Stimulated activated CD4-positive, alpha-beta T cell treated with anti-CD3 and anti-CD28 coated beads, Interleukin-15, amount 100 ng/mL, for 1 hour (primary cell): ENCODE measurements around the gene LMX1A.

Experiments
- DNase-seq, 2 donors: peaks; one replicate each; pipeline ENCODE4 v3.0.0-alpha.2; 2020; ENCODE audit warnings: low read depth in 1 of 2, low spot score in 1 of 2

The LMX1A gene

GRCh38 chr1:165276314-165276713 is 80.2 kb downstream of the LMX1A start:
- DNase-seq: no peak

DNA sequence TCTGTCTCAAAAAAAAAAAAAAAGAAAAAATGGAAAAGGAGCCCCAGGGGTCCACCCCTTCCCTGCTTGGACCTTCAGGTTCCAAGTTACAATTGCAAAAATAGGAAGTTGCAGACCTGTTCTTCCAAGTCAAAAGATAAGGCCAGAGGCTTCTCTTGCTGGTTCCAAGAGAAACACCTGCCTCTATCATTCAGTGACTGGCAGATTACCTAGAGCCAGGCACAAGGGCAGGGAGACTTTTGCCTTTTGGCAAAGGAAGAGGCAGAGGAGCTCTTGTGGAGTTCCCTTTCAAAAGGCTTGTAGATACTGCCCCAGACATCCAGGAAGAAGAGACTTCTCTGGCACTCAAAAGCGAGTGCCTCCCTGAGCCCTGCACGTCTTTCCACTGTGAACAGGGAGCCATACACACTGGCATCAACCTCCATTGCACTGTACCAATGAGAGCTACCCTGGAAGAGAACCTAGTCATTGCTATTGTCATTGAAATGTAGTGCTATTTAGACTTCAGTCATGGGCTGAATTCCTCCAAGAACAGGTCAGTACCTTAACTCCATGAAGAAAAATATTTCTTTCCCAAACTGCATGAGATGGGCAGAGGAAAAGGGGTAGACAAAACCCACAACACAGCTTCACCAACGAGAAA is 91.2 kb downstream of the LMX1A start:
- no peak for DNase-seq

DNA sequence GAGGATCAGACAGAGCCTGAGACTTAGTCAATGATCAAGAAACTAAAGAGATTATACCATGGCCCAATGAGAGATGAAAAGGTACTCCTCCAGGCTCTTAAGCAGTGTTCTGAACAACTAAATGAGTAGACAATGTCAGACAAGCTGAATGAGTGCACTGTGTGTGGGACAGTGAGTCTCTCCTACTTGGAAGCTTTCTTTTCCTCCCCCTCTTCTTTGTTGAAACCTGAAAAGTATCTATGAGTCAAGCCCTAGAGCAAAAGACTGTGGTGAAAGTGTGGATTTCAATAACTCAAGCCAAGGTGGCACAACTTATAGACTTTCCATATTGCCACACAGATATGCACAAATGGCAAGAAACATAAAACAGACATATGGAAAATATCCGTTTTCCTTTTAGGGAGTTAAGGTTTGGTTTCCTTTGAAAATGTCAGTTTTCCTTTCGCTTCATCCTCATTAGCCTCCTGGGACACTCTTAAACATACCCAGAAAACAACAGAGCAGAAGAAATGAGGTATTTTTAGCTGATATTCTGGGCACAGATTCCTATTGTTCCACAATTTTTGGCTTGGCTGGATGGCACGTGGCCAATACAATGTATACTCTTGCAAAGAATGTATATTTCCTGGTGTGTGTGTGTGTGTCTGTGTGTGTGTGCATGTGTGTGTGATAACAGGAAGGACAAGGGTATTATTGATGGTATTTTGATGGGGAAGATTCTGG is 96.6 kb downstream of the LMX1A start:
- no peak for DNase-seq

DNA sequence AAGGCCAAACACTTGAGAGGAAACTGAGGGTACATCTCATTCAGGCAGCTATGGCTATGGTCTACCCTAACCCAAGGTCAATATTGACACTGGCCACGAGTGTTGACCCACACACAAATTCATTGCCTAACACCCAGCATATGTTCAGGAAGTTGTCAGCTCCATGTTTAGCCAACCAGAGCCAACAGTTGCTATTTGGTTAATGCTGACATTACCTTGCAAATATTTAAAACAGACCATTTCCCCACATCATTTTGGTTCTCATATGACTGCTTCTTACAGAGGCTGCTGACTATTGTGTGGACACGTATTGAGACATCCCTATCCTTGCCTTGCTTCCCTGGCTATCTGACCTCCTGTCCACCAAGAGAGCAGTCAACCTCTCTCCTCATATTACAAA is 97.3 kb downstream of the LMX1A start:
- DNase-seq: no peak

DNA sequence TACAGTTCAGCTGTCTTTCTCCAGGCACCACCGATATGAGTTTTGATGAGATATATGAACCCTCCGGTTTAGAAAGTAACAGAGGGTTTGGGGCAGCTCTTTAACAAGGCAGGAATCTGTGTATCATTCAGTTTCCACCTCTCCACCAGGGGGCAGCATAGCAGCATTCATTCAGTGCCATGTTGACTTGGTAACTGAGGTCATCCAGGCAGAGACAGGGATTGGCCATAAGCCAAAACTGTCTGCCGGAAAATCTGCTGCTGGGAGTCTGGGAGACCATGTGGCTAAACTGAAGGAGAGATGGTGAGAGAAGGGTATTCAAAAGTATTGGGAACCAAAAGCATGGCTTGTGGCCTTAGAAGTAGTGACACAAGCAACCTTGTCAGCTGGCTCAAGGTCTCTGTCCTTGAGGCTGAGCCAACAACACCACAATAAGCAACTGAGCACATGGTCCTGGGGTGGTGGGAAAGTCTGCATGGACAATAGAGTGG is 98.5 kb downstream of the LMX1A start:
- DNase-seq: no peak

DNA sequence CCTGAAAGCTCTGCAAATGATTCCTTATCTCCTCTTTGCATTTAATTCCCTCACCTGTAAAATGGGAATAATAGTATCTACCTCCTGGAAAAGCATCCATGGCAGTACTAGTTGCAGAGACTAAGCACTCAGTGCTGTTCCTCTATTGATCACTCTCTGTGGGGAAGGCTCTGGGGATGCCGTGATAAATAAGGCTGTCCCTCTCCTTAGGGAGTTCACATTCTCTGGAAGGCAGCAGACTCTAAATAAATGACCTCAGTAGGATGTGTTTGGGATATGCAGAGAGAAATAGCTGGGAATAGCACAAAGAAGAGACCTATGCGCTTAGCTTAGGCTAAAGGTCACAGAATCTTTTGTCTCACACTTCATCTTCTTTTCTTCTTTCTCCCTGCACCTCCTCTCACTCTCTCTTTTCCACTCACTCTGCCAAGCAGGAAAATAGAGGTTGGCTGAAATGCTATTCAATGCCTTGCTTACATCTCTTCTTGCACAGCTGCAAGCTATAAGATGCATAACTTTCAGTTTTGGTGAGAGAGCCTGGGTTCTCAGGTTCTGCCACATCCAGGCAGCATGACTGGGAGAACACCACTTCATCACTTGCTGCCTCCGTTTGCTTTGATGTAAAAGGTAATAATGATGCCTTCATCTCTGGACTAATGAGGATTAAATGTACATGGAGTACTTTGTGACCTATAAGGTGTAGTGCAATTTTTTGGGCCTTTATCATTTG is 101.5 kb downstream of the LMX1A start:
- DNase-seq: no peak

DNA sequence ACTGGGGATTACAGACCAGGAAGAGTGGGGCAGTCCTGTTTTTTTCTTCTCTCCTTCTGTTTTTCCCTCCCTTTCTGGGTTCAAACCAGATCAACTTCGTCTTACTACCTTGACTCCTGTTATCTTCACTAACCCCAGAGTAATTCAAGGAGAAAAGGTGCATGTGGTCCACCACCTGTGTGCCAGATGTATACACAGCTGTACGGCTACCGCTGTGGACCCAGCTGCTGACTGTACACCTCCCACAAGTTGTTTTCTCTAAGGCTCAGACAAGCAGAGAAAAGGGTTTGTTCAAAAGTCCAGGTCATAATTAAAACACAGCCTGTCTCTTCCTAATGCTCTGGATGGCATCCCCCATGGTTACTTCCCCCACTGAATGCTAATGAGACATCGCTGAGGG is 102.1 kb downstream of the LMX1A start:
- DNase-seq: no peak

DNA sequence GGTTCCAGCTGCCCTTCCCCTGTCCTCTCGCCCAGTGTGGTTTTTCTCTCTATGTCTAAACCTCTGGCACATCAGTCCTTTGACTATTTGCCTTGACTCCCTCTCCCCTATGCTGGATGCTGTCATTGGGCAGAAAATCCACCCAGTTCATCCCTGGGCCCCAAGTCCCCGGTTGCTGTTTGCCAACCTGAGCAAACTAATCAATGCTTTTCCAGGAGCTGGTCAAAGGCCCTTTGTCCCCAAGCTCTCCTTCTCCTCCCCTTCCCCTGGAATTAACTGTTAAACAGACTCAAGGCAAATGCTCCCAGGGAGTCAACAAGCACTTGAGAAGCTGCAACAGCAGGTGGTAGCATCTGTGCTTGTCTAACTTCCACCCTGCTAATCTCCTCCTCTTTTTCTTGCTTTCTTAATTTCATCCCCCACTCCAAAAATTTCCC is 102.7 kb downstream of the LMX1A start:
- DNase-seq: no peak

DNA sequence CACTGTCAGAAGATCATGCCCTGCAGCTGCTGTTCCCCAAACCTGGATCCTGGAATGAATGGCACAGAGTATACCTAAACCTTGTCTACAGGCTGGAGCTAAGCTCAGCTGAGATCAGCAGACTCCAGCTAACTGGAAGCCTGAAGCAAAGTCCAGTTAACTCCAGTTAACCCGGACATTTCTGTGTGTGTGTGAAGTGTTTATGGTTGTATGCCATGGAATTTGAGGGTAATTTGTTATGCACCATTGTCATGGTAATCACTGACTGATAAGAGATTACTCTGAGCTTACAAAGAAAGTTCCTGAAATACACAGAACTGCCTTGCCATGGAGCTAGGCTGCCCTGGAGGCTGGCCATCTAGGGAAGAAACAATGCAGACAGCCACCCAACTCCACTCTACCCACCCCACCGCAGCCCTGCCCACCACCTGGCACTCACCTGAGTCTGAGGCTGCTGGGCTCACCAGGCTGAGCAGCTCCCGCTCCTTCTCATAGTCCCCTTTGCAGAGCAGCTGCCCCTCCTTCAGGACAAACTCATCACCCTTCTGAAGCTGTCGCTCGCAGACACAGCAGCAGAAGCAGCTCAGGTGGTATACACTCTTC is 107.4 kb downstream of the LMX1A start:
- DNase-seq: no peak

- DNase-seq: no peak
These were observed 114.6 kb downstream of the LMX1A start for GRCh38 chr1:165241952-165242351.

DNA sequence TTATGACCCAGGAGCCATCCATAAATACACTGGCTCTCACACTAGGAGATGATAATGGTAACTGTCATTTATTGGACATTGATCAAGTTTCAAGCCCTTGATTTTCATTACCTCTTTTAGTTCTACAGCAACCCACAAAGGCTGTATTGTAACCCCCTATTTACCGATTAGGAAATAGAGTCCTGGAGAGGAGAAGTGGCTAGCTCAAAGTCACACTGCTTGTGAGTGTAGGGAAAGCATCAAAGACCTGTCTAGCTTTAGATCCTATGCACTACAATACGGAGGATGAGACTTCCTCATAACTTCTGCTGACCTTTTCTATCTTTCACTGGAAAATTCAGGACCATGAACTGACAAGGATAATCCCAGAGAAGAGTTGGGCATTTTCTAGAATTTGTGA is 115.2 kb downstream of the LMX1A start:
- DNase-seq: no peak

DNA sequence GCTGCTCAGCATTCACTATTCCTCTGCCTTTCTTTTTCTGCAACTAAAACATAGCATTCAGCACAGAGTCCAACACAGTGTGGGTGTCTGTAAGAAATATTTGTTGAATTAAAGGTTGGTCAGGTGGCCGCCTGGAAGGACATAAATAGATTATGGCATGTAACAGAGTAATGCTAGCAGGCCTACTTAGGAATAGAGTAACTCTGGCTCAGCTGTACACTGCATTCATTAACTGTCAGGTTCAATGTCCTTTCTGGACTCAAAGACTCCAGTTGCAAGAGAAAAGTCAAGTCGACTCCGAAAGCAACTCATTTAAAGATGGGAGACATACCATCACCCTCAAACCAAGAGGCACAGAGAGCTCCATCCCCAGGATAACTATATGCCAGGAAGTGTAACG is 116.0 kb downstream of the LMX1A start:
- no peak for DNase-seq

GRCh38 chr1:165239873-165240272 is 116.6 kb downstream of the LMX1A start:
- no peak for DNase-seq

- no peak for DNase-seq
These were observed 120.7 kb downstream of the LMX1A start for GRCh38 chr1:165235777-165236291.

DNA sequence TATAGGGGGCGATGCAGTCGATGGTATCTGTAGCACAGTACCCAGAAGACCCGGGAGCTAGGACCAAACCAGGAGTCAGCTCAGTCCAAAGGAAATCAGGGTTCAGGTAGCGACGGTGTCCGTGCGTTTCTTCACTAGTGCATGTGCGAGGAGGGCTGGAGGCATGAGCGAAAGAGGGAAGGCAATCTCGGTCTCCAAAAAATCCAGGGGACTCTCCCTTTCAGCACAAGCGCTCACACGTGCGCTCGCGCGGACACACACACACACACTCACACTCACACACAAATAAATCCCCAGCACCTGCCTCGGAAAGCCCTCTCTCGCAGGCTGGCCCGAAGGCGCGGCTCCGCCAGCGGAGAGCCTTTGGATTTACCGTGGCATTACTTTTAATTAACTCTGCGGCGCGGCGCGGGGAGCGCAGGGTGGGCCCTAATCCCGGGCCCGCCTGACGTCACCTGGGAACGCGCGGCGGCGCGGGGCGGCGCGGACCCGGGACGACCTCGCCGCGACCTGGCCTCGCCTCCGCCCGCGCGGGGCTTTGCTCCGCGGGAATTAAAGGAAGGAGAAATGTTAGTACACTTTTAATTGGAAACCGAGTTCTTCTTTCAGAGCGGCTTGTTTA is 121.2 kb downstream of the LMX1A start:
- no peak for DNase-seq

- DNase-seq: no peak
These were observed 122.4 kb downstream of the LMX1A start for GRCh38 chr1:165234149-165234548.

DNA sequence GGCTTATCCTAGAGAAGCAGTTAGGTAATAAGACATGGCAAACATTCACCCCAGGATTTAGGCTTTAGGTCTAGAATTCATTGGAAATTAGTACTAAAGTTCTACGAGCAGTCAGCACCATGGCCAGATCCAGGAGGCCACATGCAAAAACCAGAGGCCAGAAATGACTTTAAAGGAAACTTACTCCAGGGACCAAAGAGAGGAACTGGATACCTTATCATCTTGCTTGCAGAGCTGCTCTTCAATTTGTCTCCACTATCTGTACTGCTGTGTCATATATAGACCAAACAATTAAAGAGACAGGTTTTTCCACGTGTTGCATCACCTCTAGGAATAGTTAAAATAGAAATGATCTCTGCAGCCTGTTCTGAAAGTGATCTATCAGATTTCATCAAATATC is 127.8 kb downstream of the LMX1A start:
- no peak for DNase-seq

GRCh38 chr1:165228111-165228655 is 128.3 kb downstream of the LMX1A start:
- no peak for DNase-seq

DNA sequence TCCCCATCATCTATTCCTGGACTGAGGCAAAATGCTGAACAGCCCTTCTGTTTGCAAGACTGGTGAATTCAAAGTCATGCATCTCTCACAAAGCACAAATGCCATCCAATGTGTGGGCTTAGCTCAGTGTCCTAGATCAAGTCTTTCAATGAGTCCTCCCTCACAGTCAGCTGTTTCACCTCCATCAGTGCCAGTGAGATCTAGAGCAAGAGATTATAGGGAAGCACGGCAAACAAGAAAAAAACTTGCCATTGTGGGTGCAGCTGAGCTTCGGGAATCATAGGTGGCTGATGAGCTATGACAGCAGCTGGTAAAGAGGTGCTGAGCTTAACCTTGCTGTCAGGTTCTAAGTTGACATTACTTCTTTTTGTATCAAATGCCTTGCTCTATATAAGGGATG is 130.2 kb downstream of the LMX1A start:
- DNase-seq: no peak

GRCh38 chr1:165225650-165226049 is 130.9 kb downstream of the LMX1A start:
- DNase-seq: no peak

- no peak for DNase-seq
These were observed 131.5 kb downstream of the LMX1A start for GRCh38 chr1:165225062-165225461.
